Panc1 (cell line): ENCODE data around the gene IVD.

Experiments used
- CTCF ChIP-seq: fragments of 450-650 bp; IDR thresholded peaks from 2 replicates; pipeline ENCODE4 v1.5.1; 2017; ENCODE audit warnings: mild to moderate bottlenecking
- POLR2AphosphoS5 ChIP-seq: IDR thresholded peaks from 2 replicates; pipeline ENCODE4 v1.6.1; 2012; ENCODE audit warnings: mild to moderate bottlenecking, low read depth, low read length, moderate library complexity
- REST ChIP-seq, 2 experiments: IDR thresholded peaks; 2 replicates each; pipeline ENCODE4 v1.6.1; 2011 to 2012; ENCODE audit warnings: low read depth in 2 of 2, control low read depth in 1 of 2, low read length in 1 of 2, mild to moderate bottlenecking in 1 of 2, moderate library complexity in 1 of 2; ENCODE audit not compliant: insufficient read depth in 1 of 2
- SIN3A ChIP-seq: IDR thresholded peaks from 2 replicates; pipeline ENCODE4 v1.6.1; 2012; ENCODE audit warnings: low read depth, mild to moderate bottlenecking, low read length, moderate library complexity, borderline replicate concordance; ENCODE audit not compliant: insufficient read depth
- TCF7L2 ChIP-seq: IDR thresholded peaks from 2 replicates; pipeline ENCODE4 v1.6.1; 2011; ENCODE audit warnings: mild to moderate bottlenecking, low read depth, low read length, inconsistent platforms

GRCh38 chr15:40420071-40420713 is 14.6 kb downstream of the IVD start:
- TF ChIP-seq REST (IDR thresholded peaks at IDR 0.05; ENCODE audit: insufficient read depth in 1 of 2, low read depth in 2 of 2, low read length in 1 of 2) = no peak
- TF ChIP-seq CTCF = no peak
- TF ChIP-seq POLR2AphosphoS5 = no peak
- no peak for TF ChIP-seq TCF7L2
- no peak for TF ChIP-seq SIN3A
